ENCODE measurements around the gene MCRS1.

GRCh38 chr12:49568442-49569162, 660 bp upstream of the MCRS1 start:
- TF ChIP-seq, protein P1, sequence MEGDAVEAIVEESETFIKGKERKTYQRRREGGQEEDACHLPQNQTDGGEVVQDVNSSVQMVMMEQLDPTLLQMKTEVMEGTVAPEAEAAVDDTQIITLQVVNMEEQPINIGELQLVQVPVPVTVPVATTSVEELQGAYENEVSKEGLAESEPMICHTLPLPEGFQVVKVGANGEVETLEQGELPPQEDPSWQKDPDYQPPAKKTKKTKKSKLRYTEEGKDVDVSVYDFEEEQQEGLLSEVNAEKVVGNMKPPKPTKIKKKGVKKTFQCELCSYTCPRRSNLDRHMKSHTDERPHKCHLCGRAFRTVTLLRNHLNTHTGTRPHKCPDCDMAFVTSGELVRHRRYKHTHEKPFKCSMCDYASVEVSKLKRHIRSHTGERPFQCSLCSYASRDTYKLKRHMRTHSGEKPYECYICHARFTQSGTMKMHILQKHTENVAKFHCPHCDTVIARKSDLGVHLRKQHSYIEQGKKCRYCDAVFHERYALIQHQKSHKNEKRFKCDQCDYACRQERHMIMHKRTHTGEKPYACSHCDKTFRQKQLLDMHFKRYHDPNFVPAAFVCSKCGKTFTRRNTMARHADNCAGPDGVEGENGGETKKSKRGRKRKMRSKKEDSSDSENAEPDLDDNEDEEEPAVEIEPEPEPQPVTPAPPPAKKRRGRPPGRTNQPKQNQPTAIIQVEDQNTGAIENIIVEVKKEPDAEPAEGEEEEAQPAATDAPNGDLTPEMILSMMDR (IDR thresholded peaks at IDR 0.05; ENCODE audit: extremely low read depth in 1 of 2, insufficient read depth in 1 of 2, low read depth in 1 of 2, low read length in 2 of 2): no peak
- TF ChIP-seq EZH2 (IDR thresholded peaks at IDR 0.05; ENCODE audit: borderline replicate concordance, low read depth, low read length, severe bottlenecking) (no peak), POLR2A (IDR thresholded peaks at IDR 0.05; ENCODE audit: low read depth, low read length) (no peak), MYC (IDR thresholded peaks at IDR 0.05; ENCODE audit: low read depth, low read length) (no peak), POLR2AphosphoS5 (IDR thresholded peaks at IDR 0.05; ENCODE audit: insufficient read depth, low read depth, low read length) (no peak), JUN (IDR thresholded peaks at IDR 0.05; ENCODE audit: borderline replicate concordance, insufficient read depth, insufficient read length, low read depth) (no peak)
